ENCODE measurements around the gene RYK.

The RYK gene

DNA sequence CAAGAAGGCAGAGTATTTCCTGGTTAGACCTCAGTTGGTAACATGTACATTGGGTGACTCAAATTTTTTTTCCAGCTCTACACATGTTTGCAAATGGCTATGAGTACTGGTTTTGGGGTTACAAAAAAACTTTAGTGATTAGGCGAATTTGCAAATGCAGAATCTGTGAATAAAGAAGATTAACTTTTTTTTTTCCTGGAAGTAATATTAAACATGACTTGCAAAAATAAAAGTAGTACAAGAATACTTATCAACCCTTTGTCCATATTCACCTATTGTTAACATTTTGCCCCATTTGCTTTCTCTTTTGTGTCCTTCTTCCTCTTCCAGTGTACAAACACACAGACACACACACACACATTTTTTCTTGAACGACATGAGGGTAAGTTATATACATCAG is 47.6 kb upstream of the RYK start:
- H3K79me2 ChIP-seq (ENCODE audit: control insufficient read depth, low read length) = no peaks in the 10 kb centered on the region
- H3K4me1 ChIP-seq (ENCODE audit: control insufficient read depth, low read length) = no peaks in the 10 kb centered on the region
- H3K4me2 ChIP-seq (ENCODE audit: low read length) = no peak overlapping the region
- no peaks in the 10 kb centered on the region for H3F3A ChIP-seq (ENCODE audit: control insufficient read depth, insufficient read depth)
- H3K4me3 ChIP-seq (ENCODE audit: low read length) = no peak overlapping the region
- no peaks in the 10 kb centered on the region for H4K20me1 ChIP-seq (ENCODE audit: control insufficient read depth, insufficient read depth, low read depth, low read length)
- H3K9me3 ChIP-seq (ENCODE audit: control insufficient read depth, insufficient read depth, low read length) = peaks cover 3% of the 10 kb centered on the region; the same call in 1 of the 2 replicates
- no peak for TF ChIP-seq CTCF (IDR thresholded peaks at IDR 0.05; ENCODE audit: low read depth, low read length, poor library complexity, severe bottlenecking)
- TF ChIP-seq EZH2phosphoT487 (IDR thresholded peaks at IDR 0.05; ENCODE audit: borderline replicate concordance, low read length) = no peak
- H3K27me3 ChIP-seq (ENCODE audit: control insufficient read depth, low read length) = no peaks in the 10 kb centered on the region; the same call in 1 of the 2 replicates
- no peak overlapping the region for H3K27ac ChIP-seq (ENCODE audit: low read depth, low read length)
- no peaks in the 10 kb centered on the region for H3K9me2 ChIP-seq (replicated peaks; ENCODE audit: control insufficient read depth, low read length)
- H3K36me3 ChIP-seq (ENCODE audit: control insufficient read depth, low read length) = no peaks in the 10 kb centered on the region

- H3K27me3 ChIP-seq (ENCODE audit: control insufficient read depth, low read length) = no peaks in the 10 kb centered on the region; the same call in 1 of the 2 replicates
Observed at GRCh38 chr3:134296616-134297015, 46.0 kb upstream of the RYK start.

GRCh38 chr3:134295930-134296329 is 45.3 kb upstream of the RYK start:
- H3K27ac ChIP-seq (ENCODE audit: low read depth, low read length) = no peak overlapping the region
- H4K20me1 ChIP-seq (ENCODE audit: control insufficient read depth, insufficient read depth, low read depth, low read length) = no peaks in the 10 kb centered on the region
- no peak overlapping the region for H3K4me2 ChIP-seq (ENCODE audit: low read length)
- no peaks in the 10 kb centered on the region for H3F3A ChIP-seq (ENCODE audit: control insufficient read depth, insufficient read depth)
- no peaks in the 10 kb centered on the region for H3K79me2 ChIP-seq (ENCODE audit: control insufficient read depth, low read length)
- TF ChIP-seq EZH2phosphoT487 (IDR thresholded peaks at IDR 0.05; ENCODE audit: borderline replicate concordance, low read length) = no peak
- no peak for TF ChIP-seq CTCF (IDR thresholded peaks at IDR 0.05; ENCODE audit: low read depth, low read length, poor library complexity, severe bottlenecking)
- H3K27me3 ChIP-seq (ENCODE audit: control insufficient read depth, low read length) = no peaks in the 10 kb centered on the region; the same call in 1 of the 2 replicates
- no peak overlapping the region for H3K4me3 ChIP-seq (ENCODE audit: low read length)
- H3K9me3 ChIP-seq (ENCODE audit: control insufficient read depth, insufficient read depth, low read length) = peaks cover 3% of the 10 kb centered on the region; the same call in 1 of the 2 replicates
- H3K4me1 ChIP-seq (ENCODE audit: control insufficient read depth, low read length) = no peaks in the 10 kb centered on the region
- no peaks in the 10 kb centered on the region for H3K9me2 ChIP-seq (replicated peaks; ENCODE audit: control insufficient read depth, low read length)
- no peaks in the 10 kb centered on the region for H3K36me3 ChIP-seq (ENCODE audit: control insufficient read depth, low read length)

More at GRCh38 chr3:134296616-134297015, 46.0 kb upstream of the RYK start:
- Histone ChIP-seq H3K27ac (ENCODE audit: low read depth, low read length) (no peak overlapping the region), H3K4me3 (ENCODE audit: low read length) (no peak overlapping the region), H3K9me2 (replicated peaks; ENCODE audit: control insufficient read depth, low read length) (no peaks in the 10 kb centered on the region), H3K9me3 (ENCODE audit: control insufficient read depth, insufficient read depth, low read length) (peaks cover 3% of the 10 kb centered on the region; the same call in 1 of the 2 replicates), H3K79me2 (ENCODE audit: control insufficient read depth, low read length) (no peaks in the 10 kb centered on the region), H4K20me1 (ENCODE audit: control insufficient read depth, insufficient read depth, low read depth, low read length) (no peaks in the 10 kb centered on the region), H3K4me1 (ENCODE audit: control insufficient read depth, low read length) (no peaks in the 10 kb centered on the region), H3F3A (ENCODE audit: control insufficient read depth, insufficient read depth) (no peaks in the 10 kb centered on the region), H3K36me3 (ENCODE audit: control insufficient read depth, low read length) (no peaks in the 10 kb centered on the region), H3K4me2 (ENCODE audit: low read length) (no peak overlapping the region)
- no peak for TF ChIP-seq EZH2phosphoT487 (IDR thresholded peaks at IDR 0.05; ENCODE audit: borderline replicate concordance, low read length)
- no peak for TF ChIP-seq CTCF (IDR thresholded peaks at IDR 0.05; ENCODE audit: low read depth, low read length, poor library complexity, severe bottlenecking)
